HG03139 (cell line): ENCODE measurements around the gene LRRC37A3.
"Not testable (repeated sequence)": the region's sequence is repeated elsewhere in the genome, so short reads cannot be mapped to it uniquely, and the experiment has no call there.

Experiments
- ATAC-seq: cut with Tn5 transposase; IDR thresholded peaks from one replicate; pipeline ENCODE4 v1.9.1; 2021; ENCODE audit not compliant: unreplicated experiment

The LRRC37A3 gene

GRCh38 chr17:64927444-64927843, 8.2 kb upstream of the LRRC37A3 start:
- not testable (repeated sequence) for ATAC-seq

GRCh38 chr17:64926430-64926829, 7.2 kb upstream of the LRRC37A3 start:
- ATAC-seq: not testable (repeated sequence)

DNA sequence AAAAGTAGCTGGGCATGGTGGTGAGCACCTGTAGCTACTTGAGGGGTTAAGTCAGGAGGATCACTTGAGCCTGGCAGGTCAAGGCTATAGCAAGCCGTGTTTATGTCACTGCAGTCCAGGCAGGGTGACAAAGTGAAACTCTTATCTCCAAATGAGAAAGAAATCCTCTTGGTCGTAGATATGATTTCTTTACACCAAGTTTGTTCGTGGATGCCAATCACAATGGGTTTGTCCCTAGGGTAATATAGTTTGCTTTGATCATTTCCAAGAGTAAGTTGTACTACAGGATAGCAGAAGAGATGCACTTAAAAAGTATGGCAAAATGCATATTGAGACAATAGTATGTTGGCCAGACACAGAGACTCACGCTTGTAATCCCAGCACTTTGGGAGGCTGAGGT, 6.0 kb upstream of the LRRC37A3 start:
- ATAC-seq: not testable (repeated sequence)

DNA sequence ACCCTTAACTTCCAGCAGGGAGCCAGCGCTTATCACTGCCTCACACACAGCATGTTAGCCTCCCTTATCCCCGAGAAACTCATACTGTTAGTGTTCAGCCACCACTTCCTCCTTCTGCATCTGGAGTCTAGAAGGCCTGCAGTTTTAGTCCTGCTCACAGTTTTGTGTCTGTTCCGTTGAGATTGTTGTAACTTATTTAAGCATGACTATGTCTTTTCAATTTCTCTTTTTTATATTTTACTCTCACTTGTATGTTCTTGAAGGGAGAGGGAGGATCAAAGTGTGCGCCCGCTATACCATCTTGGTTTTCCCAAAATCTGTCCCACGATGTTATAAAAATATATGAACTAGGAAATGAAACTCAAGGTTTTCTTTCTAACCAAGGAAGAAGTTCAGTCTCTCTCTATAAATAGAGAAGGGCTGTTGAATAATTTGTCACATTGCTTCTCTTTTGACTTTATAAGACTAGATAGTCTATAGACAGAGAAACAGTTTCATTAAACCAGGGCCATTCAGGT, 3.8 kb upstream of the LRRC37A3 start:
- ATAC-seq: not testable (repeated sequence)

DNA sequence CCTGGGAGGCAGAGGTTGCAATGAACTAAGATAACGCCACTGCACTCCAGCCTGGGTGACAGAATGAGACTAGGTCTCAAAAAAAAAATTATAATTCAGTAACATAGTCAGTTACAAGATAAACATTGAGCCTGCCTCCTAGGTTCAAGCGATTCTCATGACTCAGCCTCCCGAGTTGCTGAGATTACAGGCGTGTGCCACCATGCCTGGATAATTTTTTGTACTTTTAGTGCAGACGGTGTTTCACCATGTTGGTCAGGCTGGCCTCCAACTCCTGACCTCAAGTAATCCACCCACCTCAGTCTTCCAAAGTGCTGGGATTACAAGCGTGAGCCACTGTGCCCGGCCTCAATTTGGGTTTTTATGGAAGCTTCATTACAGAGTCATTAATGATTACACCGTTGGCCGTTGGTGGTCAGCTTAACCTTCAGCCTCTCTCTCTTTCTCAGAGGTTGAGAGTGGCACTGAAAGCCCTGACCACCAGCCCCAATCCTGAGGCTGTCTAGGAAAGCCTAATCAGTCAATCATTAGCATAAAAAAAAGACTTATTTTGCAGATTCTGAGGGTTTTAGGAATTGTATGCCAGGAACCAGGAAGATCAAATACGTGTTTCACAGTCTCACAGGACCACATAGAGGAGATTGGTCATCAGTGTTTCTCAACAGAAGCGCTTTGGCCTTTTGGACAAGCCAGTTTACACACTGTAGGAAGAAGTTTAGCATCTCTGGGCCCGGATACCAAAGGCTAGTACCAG, 1.3 kb upstream of the LRRC37A3 start:
- ATAC-seq: no peak

GRCh38 chr17:64920026-64920418, 744 bp upstream of the LRRC37A3 start:
- no peak for ATAC-seq

DNA sequence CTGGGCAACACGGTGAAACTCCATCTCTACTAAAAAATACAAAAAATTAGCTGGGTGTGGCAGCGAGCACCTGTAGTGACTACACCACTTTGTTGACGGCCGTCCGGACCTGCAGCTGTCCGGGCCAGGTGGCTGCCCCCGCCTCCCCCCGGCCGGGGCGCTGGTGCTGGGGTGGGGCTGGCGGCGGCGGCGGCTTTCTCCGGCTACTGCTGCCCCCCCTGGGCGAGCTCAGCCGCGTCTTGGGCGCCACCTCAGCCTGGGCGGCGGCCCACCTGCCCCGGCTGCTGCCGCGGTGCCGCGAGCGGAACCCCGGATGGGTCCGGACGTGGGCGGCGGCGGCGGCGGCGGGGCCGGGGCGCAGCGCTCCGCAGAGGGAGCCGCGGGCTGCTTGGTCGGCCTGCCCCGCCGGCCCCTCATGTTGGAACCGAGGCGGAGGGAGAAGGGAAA, 413 bp downstream of the LRRC37A3 start:
- peak; percentile 38 for ATAC-seq

DNA sequence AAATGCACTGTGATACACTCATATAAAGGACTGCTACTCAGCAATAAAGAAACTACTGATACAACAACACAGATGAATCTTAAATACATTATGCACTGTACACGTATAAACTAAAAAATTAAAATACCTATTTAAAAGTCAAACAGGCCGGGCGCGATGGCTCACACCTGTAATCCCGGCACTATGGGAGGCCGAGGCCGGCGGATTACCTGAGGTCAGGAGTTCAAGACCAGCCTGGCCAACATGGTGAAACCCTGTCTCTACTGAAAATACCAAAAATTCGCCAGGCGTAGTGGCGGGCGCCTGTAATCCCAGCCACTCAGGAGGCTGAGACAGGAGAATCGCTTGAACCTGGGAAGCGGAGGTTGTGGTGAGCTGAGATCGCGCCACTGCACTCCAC, 1.7 kb downstream of the LRRC37A3 start:
- not testable (repeated sequence) for ATAC-seq

GRCh38 chr17:64915244-64915643, 4.0 kb downstream of the LRRC37A3 start:
- not testable (repeated sequence) for ATAC-seq

DNA sequence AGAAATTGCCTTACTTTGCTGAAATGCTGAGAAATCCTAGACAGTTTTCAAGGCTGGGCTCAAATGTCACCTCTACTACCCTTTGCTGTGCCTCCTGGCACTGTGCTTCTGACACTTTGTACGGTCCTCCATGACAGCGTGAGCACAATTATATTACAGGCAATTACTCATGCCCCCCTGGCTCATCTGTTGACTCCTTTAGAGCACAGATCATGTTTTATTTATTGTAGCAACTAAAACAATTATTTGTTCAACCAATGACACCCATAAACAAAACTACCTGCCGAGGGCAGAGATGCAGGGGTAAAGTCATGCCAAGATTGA, 9.1 kb downstream of the LRRC37A3 start:
- ATAC-seq: not testable (repeated sequence)

DNA sequence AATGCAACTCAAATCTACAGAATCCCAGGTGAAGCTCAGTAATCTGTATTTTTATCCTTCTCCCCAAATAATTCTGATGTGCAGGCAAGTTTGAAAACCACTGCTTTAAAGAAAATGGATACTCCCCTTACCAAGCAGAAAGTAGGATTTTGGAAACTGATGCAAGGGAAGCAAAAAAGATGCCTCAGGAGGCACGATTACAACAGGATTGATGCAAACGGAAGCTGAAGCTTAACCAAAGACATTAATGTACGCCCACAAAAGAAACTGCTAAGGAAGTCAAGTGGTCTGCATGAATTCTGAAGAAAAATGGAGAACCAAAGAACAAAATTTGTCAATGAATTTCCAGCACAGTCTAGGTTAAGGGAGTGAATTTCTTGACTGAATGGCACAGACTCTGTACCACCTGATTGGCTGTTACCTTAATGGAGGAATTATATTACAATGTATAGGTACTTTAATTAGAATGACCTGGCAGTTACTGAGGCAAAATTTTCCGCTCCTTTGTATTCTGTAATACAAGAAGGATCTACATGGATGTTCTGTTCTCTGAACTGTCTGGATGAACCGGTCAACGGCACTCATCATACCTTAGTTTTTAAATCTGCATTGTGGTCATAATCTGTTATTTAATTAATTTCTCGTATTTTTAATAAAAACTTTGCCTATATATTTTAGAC, 9.6 kb downstream of the LRRC37A3 start:
- not testable (repeated sequence) for ATAC-seq

- ATAC-seq: not testable (repeated sequence)
Observed at GRCh38 chr17:64904069-64904468, 15.2 kb downstream of the LRRC37A3 start.

GRCh38 chr17:64897136-64897535, 22.1 kb downstream of the LRRC37A3 start:
- not testable (repeated sequence) for ATAC-seq

DNA sequence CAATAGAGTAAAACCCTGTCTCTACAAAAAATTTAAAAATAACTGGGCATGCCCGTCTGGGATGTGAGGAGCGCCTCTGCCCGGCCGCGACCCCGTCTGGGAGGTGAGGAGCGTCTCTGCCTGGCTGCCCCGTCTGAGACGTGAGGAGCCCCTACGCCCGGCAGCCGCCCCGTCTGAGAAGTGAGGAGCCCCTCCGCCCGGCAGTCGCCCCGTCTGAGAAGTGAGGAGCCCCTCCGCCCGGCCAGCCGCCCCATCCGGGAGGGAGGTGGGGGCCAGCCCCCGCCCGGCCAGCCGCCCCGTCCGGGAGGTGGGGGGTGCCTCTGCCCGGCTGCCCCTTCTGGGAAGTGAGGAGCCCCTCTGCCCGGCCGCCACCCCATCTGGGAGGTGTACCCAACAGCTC, 45.1 kb downstream of the LRRC37A3 start:
- ATAC-seq: not testable (repeated sequence)

GRCh38 chr17:64847504-64848466, 71.5 kb downstream of the LRRC37A3 start:
- ATAC-seq: not testable (repeated sequence)

DNA sequence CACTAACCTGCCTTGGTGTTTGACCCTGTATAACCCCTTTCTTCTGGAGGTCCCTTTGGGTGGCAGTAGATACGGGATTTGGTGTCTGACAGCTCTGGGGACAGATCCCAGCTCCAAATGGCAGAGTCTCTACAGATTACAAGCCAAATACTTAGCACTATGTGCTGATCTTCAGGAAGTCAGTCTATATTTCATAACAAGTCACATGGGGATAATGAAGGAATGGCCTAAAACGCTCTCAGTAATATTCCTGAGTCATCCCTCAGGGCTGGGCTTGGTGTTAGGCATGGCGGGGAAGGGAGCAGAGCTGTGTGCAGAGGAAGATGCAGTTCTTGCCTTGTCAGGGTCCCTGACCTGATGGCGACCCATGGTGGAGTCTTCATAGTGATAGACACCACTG, 72.4 kb downstream of the LRRC37A3 start:
- not testable (repeated sequence) for ATAC-seq

- ATAC-seq: not testable (repeated sequence)
Observed at GRCh38 chr17:64843918-64844317, 75.4 kb downstream of the LRRC37A3 start.

DNA sequence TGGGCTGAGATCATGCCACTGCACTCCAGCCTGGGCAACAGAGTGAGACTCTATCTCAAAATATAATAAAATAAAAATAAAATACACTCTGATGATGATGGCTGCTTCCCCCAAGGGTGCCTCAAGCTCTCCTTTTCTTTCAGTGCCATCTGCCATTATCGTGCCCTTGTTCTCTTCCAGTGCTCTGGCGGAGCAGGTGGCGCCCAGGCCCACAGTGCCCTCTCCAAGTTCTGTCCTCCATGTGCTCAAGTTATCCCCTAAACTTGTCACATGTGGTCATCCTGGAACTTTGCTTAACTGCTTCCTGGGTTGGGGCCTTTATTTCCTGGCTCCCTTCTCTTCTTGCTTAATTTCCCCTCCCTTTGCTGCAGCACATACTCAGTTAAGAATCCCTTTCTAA, 76.4 kb downstream of the LRRC37A3 start:
- ATAC-seq: not testable (repeated sequence)

- ATAC-seq: not testable (repeated sequence)
Observed at GRCh38 chr17:64840960-64841359, 78.3 kb downstream of the LRRC37A3 start.

GRCh38 chr17:64838513-64838912, 80.8 kb downstream of the LRRC37A3 start:
- not testable (repeated sequence) for ATAC-seq
